Neuronal stem cell (in vitro differentiated cells): ENCODE results near the gene NSL1.

Experiments used
- DNase-seq: peaks from one replicate; pipeline ENCODE4 v3.0.0-alpha.2; 2013; ENCODE audit warnings: low spot score
- H2AFZ ChIP-seq: one replicate; pipeline ENCODE4 v1.6.1; 2013; ENCODE audit warnings: mild to moderate bottlenecking, low read length, inconsistent platforms
- H2AK5ac ChIP-seq: 2 replicates; pipeline ENCODE4 v1.6.1; 2013; ENCODE audit warnings: low read depth, mild to moderate bottlenecking, inconsistent platforms, low read length, moderate library complexity, mixed read lengths
- H2BK120ac ChIP-seq: 2 replicates; pipeline ENCODE4 v1.6.1; 2013; ENCODE audit warnings: low read depth, mild to moderate bottlenecking, inconsistent platforms, low read length, moderate library complexity, mixed read lengths
- H2BK12ac ChIP-seq: one replicate; pipeline ENCODE4 v1.6.1; 2013; ENCODE audit warnings: low read length, inconsistent platforms
- H2BK15ac ChIP-seq: 2 replicates; pipeline ENCODE4 v1.6.1; 2013; ENCODE audit warnings: mild to moderate bottlenecking, low read length, inconsistent platforms, mixed read lengths
- H2BK5ac ChIP-seq: one replicate; pipeline ENCODE4 v1.6.1; 2013; ENCODE audit warnings: inconsistent platforms, mild to moderate bottlenecking, low read length, moderate library complexity
- H3K14ac ChIP-seq: one replicate; pipeline ENCODE4 v1.6.1; 2013; ENCODE audit warnings: low read length, inconsistent platforms
- H3K18ac ChIP-seq: 2 replicates; pipeline ENCODE4 v1.6.1; 2013; ENCODE audit warnings: low read length, inconsistent platforms
- H3K23ac ChIP-seq: 2 replicates; pipeline ENCODE4 v1.6.1; 2013; ENCODE audit warnings: low read depth, mild to moderate bottlenecking, mixed read lengths, low read length, inconsistent platforms; ENCODE audit not compliant: poor library complexity
- H3K27ac ChIP-seq: replicated peaks from 3 replicates; pipeline ENCODE4 v1.5.1; 2013; ENCODE audit warnings: low read length, inconsistent platforms
- H3K27me3 ChIP-seq, 3 experiments: 2 replicates each; pipeline ENCODE4 v1.6.1; 2013; ENCODE audit warnings: low read length in 3 of 3, mild to moderate bottlenecking in 2 of 3, inconsistent platforms in 1 of 3, low read depth in 1 of 3, mixed read lengths in 1 of 3, moderate library complexity in 1 of 3; ENCODE audit not compliant: control insufficient read depth in 3 of 3, insufficient read depth in 3 of 3
- H3K36me3 ChIP-seq, 2 donors: replicated peaks in 1 of 2; 2 replicates each; pipeline ENCODE4 v1.6.1; 2013; ENCODE audit warnings: low read length in 2 of 2; ENCODE audit not compliant: control insufficient read depth in 2 of 2, insufficient read depth in 2 of 2
- H3K4ac ChIP-seq: 2 replicates; pipeline ENCODE4 v1.6.1; 2013; ENCODE audit warnings: inconsistent platforms, mild to moderate bottlenecking, low read length, moderate library complexity
- H3K4me1 ChIP-seq, 2 donors: 1 replicate in 1 of 2; 2 replicates in 1 of 2; pipeline ENCODE4 v1.6.1; 2013; ENCODE audit warnings: low read length in 2 of 2, low read depth in 1 of 2; ENCODE audit not compliant: control insufficient read depth in 2 of 2, insufficient read depth in 1 of 2
- H3K4me2 ChIP-seq: one replicate; pipeline ENCODE4 v1.6.1; 2013; ENCODE audit warnings: mild to moderate bottlenecking, low read length, inconsistent platforms; ENCODE audit not compliant: insufficient read depth, poor library complexity, severe bottlenecking
- H3K4me3 ChIP-seq, 2 donors: 2 replicates each; pipeline ENCODE4 v1.5.1; 2013; ENCODE audit warnings: low read length in 2 of 2, mild to moderate bottlenecking in 2 of 2, inconsistent platforms in 1 of 2, moderate library complexity in 1 of 2
- H3K79me1 ChIP-seq: one replicate; pipeline ENCODE4 v1.6.1; 2013; ENCODE audit warnings: low read depth, mild to moderate bottlenecking, inconsistent platforms, low read length, moderate library complexity
- H3K9ac ChIP-seq: one replicate; pipeline ENCODE4 v1.6.1; 2013; ENCODE audit warnings: mild to moderate bottlenecking, low read depth, low read length, inconsistent platforms; ENCODE audit not compliant: poor library complexity
- H3K9me3 ChIP-seq, 2 donors: replicated peaks in 1 of 2; 2 replicates each; pipeline versions ENCODE3 to v1.6.1; 2013; ENCODE audit warnings: low read length in 2 of 2, mild to moderate bottlenecking in 2 of 2, inconsistent platforms in 1 of 2, low read depth in 1 of 2, mixed read lengths in 1 of 2, moderate library complexity in 1 of 2; ENCODE audit not compliant: control insufficient read depth in 2 of 2, insufficient read depth in 1 of 2
- H4K8ac ChIP-seq: one replicate; pipeline ENCODE4 v1.6.1; 2013; ENCODE audit warnings: low read depth, mild to moderate bottlenecking, inconsistent platforms, low read length, moderate library complexity
- H4K91ac ChIP-seq: one replicate; pipeline ENCODE4 v1.6.1; 2013; ENCODE audit warnings: low read length, low read depth, mild to moderate bottlenecking, inconsistent platforms; ENCODE audit not compliant: poor library complexity
- WGBS, 2 donors: extraction: QIAGEN DNeasy Blood & Tissue Kit; methylation state at CpG; one replicate each; pipeline ENCODE4 v1.1.7; 2013; ENCODE audit warnings: missing lambda C conversion rate in 2 of 2, mixed read lengths in 1 of 2; ENCODE audit not compliant: insufficient read length in 2 of 2, insufficient replicate concordance in 1 of 2; ENCODE audit errors: extremely low coverage in 2 of 2; 5-methylcytosine and 5-hydroxymethylcytosine counted together

Gene NSL1

GRCh38 chr1:212733109-212733508 is 58.5 kb downstream of the NSL1 start:
- Histone ChIP-seq H3K4me1 (no peaks in the 10 kb centered on the region), H4K8ac (no peak overlapping the region), H2BK120ac (no peak overlapping the region), H4K91ac (no peak overlapping the region), H3K27ac (no peak overlapping the region), H3K9ac (no peak overlapping the region), H3K18ac (no peak overlapping the region), H3K9me3 (no peaks in the 10 kb centered on the region), H2AFZ (no peak overlapping the region), H3K4ac (no peak overlapping the region), H3K27me3 (no peaks in the 10 kb centered on the region), H3K4me2 (no peak overlapping the region), H2AK5ac (no peak overlapping the region), H3K79me1 (no peaks in the 10 kb centered on the region), H2BK5ac (no peak overlapping the region), H2BK15ac (no peak overlapping the region), H3K23ac (no peak overlapping the region), H3K36me3 (peaks cover 0 to 36% of the 10 kb centered on the region in 2 donors), H3K14ac (no peak overlapping the region), H3K4me3 (no peak overlapping the region), H2BK12ac (no peak overlapping the region)
- no peak for DNase-seq
- WGBS, 2 donors: no CpG with 5 or more reads among the region's 8 CpGs

GRCh38 chr1:212731630-212732029 is 59.9 kb downstream of the NSL1 start:
- Histone ChIP-seq H2BK15ac (no peak overlapping the region), H2AFZ (no peak overlapping the region), H2BK12ac (no peak overlapping the region), H3K36me3 (peaks cover 0 to 30% of the 10 kb centered on the region in 2 donors), H3K4me3 (no peak overlapping the region), H3K14ac (no peak overlapping the region), H3K9ac (no peak overlapping the region), H3K27ac (no peak overlapping the region), H3K18ac (no peak overlapping the region), H3K4me2 (no peak overlapping the region), H3K27me3 (no peaks in the 10 kb centered on the region), H4K91ac (no peak overlapping the region), H3K4ac (no peak overlapping the region), H2BK5ac (no peak overlapping the region), H3K9me3 (peaks cover 0 to under 1% of the 10 kb centered on the region in 2 donors), H4K8ac (no peak overlapping the region), H3K79me1 (no peaks in the 10 kb centered on the region), H2AK5ac (no peak overlapping the region), H3K23ac (no peak overlapping the region), H3K4me1 (no peaks in the 10 kb centered on the region), H2BK120ac (no peak overlapping the region)
- WGBS, 2 donors: no CpG with 5 or more reads among the region's 1 CpG
- no peak for DNase-seq

DNA sequence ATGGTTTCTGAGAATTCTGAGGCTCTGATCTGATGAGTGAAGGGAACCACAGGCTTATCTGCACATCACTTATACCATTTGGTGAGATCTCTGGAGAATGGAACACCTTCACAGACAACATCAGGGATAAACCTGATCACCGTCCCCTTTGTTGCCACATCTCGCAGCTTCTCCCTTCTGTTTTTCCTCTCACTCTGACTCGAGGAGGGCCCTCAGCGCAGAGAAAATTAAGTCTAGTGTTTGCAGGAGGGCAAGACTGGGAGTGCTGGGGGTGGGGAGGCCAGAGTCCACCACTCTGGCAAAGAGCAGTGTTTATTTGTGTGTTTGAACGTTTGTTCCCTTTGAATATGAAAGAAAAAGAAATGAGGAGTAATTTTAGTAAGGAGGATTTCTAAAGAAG is 63.0 kb downstream of the NSL1 start:
- H3K4me3 ChIP-seq: no peak overlapping the region
- H3K9me3 ChIP-seq: peaks cover 0 to 10% of the 10 kb centered on the region in 2 donors
- no peak overlapping the region for H3K4ac ChIP-seq
- no peak overlapping the region for H3K18ac ChIP-seq
- H3K23ac ChIP-seq: no peak overlapping the region
- H4K91ac ChIP-seq: no peak overlapping the region
- H3K27ac ChIP-seq: no peak overlapping the region
- no peaks in the 10 kb centered on the region for H3K4me1 ChIP-seq
- no peak overlapping the region for H2AK5ac ChIP-seq
- H3K79me1 ChIP-seq: no peaks in the 10 kb centered on the region
- no peak overlapping the region for H4K8ac ChIP-seq
- H2BK12ac ChIP-seq: no peak overlapping the region
- H3K27me3 ChIP-seq: no peaks in the 10 kb centered on the region
- no peak overlapping the region for H2AFZ ChIP-seq
- H3K14ac ChIP-seq: no peak overlapping the region
- 100% methylated on average over 1 of the region's 5 CpGs for WGBS, 2 donors
- no peak overlapping the region for H3K4me2 ChIP-seq
- no peak overlapping the region for H3K9ac ChIP-seq
- DNase-seq: no peak
- no peak overlapping the region for H2BK5ac ChIP-seq
- no peak overlapping the region for H2BK120ac ChIP-seq
- H2BK15ac ChIP-seq: no peak overlapping the region
- peaks cover 0 to 8% of the 10 kb centered on the region in 2 donors for H3K36me3 ChIP-seq

DNA sequence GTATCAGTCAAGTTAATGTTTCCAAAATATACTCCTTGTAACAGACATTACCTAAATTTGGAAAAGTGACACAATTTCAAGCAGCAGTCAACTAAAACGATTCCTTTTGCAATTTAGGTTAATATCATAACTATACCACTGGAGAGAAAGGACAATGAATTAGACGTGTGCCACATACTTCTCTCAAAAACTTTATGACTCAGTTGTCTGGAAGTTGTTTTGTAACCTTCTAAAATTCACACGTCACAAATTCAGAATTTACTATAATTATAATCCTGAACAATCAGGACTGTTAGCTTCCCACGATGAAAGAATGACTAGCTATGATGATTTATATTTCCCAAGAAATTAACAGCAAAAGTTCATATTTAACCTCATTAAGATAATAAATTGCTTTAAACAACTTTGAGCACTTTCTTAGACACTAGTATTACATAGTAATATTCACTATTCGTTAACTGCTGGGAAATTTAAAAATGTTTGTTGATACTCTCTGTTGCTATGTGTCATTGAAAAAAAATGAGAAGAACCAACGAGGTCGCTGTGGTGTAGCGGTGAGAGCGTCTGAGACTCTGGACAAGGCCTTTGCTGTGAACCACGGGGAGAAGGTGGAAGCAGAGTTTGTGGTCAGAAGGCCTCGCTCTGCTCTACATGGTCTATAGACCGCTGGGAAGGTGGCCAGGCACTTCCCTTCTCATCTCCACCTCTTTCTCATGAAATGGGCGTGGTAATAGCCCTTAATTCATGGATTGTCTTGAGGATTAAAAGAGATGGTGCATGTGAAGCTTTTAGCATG is 64.0 kb downstream of the NSL1 start:
- no peak overlapping the region for H2BK5ac ChIP-seq

More for the DNA sequence above, 64.0 kb downstream of the NSL1 start:
- Histone ChIP-seq H2AFZ (no peak overlapping the region), H3K27me3 (no peaks in the 10 kb centered on the region), H3K23ac (no peak overlapping the region), H2AK5ac (no peak overlapping the region), H3K79me1 (no peaks in the 10 kb centered on the region), H3K14ac (no peak overlapping the region), H3K36me3 (peaks cover 0 to 3% of the 10 kb centered on the region in 2 donors), H3K27ac (no peak overlapping the region), H2BK120ac (no peak overlapping the region), H2BK12ac (no peak overlapping the region), H3K4me1 (no peaks in the 10 kb centered on the region), H4K91ac (no peak overlapping the region), H3K18ac (no peak overlapping the region), H2BK15ac (no peak overlapping the region), H3K4ac (no peak overlapping the region), H3K4me3 (no peak overlapping the region), H3K9me3 (peaks cover 2 to 13% of the 10 kb centered on the region in 2 donors), H3K9ac (no peak overlapping the region), H4K8ac (no peak overlapping the region), H3K4me2 (no peak overlapping the region)
- WGBS, 2 donors: no CpG with 5 or more reads among the region's 13 CpGs
- no peak for DNase-seq
